A549 (cell line): ENCODE results near the gene TPM1.

ENCODE experiments used
- CHD2 ChIP-seq: fragments of 150-350 bp; IDR thresholded peaks from 2 replicates; pipeline ENCODE4 v1.6.1; 2014; ENCODE audit warnings: low read length; ENCODE audit not compliant: partially characterized antibody
- CTCF ChIP-seq: fragments of >200 bp; sonication (Bioruptor Twin); formaldehyde crosslinking; IDR thresholded peaks from 3 replicates; pipeline ENCODE4 v1.5.1; 2016
- EP300 ChIP-seq, 2 experiments: fragments of >200 bp; sonication (Bioruptor Twin); formaldehyde crosslinking; IDR thresholded peaks; 2 replicates in 1 of 2; 3 replicates in 1 of 2; pipeline ENCODE4 v1.6.1; 2016 to 2017
- ESRRA ChIP-seq: fragments of 150-350 bp; IDR thresholded peaks from 2 replicates; pipeline ENCODE4 v1.6.1; 2014; ENCODE audit warnings: mild to moderate bottlenecking, low read length, borderline replicate concordance
- HDAC2 ChIP-seq: fragments of 200-600 bp; sonication (generic); IDR thresholded peaks from 2 replicates; pipeline ENCODE4 v1.6.1; 2016
- MAX ChIP-seq: IDR thresholded peaks from 2 replicates; pipeline ENCODE4 v1.6.1; 2012
- MAZ ChIP-seq: fragments of 150-350 bp; IDR thresholded peaks from 2 replicates; pipeline ENCODE4 v1.6.1; 2014; ENCODE audit warnings: antibody characterized with exemption, low read depth, low read length, borderline replicate concordance
- POLR2AphosphoS2 ChIP-seq: conservative IDR thresholded peaks from 2 replicates; pipeline ENCODE4 v1.6.1; 2012; ENCODE audit warnings: low read length, improper control_type of control experiment, inconsistent platforms
- RNF2 ChIP-seq: fragments of 200-600 bp; sonication (generic); IDR thresholded peaks from 2 replicates; pipeline ENCODE4 v1.6.1; 2016; ENCODE audit warnings: low read depth, mild to moderate bottlenecking, antibody characterized with exemption, moderate library complexity, borderline replicate concordance
- ZC3H11A ChIP-seq: fragments of 450-650 bp; IDR thresholded peaks from 2 replicates; pipeline ENCODE4 v1.6.1; 2014; ENCODE audit warnings: antibody characterized with exemption, mild to moderate bottlenecking

- TF ChIP-seq MAX (no peak), RNF2 (no peak), CTCF (peak; percentile 11; the same call in 1 of the 3 replicates), HDAC2 (no peak), ZC3H11A (no peak), MAZ (no peak), CHD2 (no peak), EP300 (IDR thresholded peaks at IDR 0.05) (no peak), ESRRA (no peak), POLR2AphosphoS2 (no peak)
Measured at GRCh38 chr15:63035977-63036376, 6.6 kb upstream of the TPM1 start.
